ENCODE measurements around the gene SSTR4. TPM values are rescaled to one million over a fixed set of nuclear protein-coding genes. Genes with fewer than 3 reads are reported as not detected.
A peak's percentile ranks its signal among the peaks of the same experiment; 100 is the strongest.
"Not testable (repeated sequence)": the region's sequence is repeated elsewhere in the genome, so short reads cannot be mapped to it uniquely, and the experiment has no call there.

Gene SSTR4
- total RNA-seq, 1 donor from 2014 or later = not detected

- ATAC-seq = peak; percentile 74
- intact Hi-C loops (cut with micrococcal nuclease) = no loop called here
- DNase-seq = no peak
Observed at GRCh38 chr20:23013429-23013828, 21.7 kb upstream of the SSTR4 start.

DNA sequence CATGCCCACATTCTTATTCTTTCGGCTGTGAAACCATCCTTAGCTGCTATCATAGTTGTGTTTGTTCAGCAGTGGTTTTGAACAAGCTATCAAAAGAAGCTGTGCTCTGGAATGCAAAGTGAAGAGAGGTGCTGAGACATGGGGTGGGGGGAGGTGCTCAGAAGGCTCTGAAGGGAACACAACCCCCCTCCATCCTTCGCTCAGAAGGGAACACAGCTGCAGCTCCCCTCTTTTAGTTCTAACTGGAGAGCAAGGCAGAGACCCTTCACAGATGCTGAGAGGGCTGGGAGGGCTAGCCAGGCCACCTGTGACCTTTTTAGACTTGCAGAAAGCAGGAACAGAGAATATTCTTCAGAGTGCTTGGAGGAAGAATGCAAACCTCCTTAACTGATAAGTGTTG is 17.6 kb upstream of the SSTR4 start:
- ATAC-seq = no peak
- intact Hi-C loops (cut with micrococcal nuclease) = no loop called here
- no peak for DNase-seq

DNA sequence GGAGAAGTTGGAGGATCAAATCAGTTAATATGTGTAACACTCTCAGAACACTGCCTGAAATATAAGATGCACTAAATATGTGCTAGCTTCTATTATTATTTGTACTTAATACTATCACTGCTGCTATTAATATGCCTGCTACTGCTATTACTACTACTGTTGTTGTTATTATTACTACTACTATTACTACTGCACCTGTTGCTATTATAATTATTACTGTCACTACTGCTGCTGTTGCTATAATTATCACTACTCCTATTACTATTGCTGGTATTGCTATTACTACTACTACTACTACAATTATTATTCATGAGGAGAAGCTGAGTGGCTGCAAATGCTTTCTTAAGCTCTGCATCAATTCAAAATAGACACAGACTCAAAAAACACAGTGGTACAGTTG is 16.7 kb upstream of the SSTR4 start:
- ATAC-seq (no peak), DNase-seq (no peak)
- intact Hi-C loops (cut with micrococcal nuclease) = no loop called here

DNA sequence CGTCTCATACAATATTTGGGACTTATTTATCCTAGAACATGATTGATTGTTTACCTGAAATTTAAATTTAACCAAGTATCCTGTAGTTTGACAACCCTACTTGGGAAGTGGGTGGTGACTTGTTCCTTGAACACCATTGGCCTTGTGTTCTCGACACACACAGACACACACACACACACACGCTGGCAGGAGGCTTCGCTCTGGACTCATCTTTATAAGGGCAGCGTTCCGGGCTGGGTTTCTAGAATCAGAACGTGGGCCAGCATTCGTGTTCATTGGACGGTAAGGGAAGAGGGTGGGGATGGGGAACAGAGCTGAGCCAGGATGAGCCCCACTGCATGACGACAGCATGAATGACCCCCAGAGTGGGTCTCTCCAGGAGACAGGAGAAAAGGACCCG is 16.2 kb upstream of the SSTR4 start:
- intact Hi-C loops (cut with micrococcal nuclease) = no loop called here
- ATAC-seq = no peak
- no peak for DNase-seq

- intact Hi-C loops (cut with micrococcal nuclease) = no loop called here
- ATAC-seq = no peak
- DNase-seq = no peak
Observed at GRCh38 chr20:23019403-23019802, 15.7 kb upstream of the SSTR4 start.

GRCh38 chr20:23020230-23021018 is 14.7 kb upstream of the SSTR4 start:
- intact Hi-C loops (cut with micrococcal nuclease) = no loop called here
- no peak for DNase-seq
- no peak for ATAC-seq

DNA sequence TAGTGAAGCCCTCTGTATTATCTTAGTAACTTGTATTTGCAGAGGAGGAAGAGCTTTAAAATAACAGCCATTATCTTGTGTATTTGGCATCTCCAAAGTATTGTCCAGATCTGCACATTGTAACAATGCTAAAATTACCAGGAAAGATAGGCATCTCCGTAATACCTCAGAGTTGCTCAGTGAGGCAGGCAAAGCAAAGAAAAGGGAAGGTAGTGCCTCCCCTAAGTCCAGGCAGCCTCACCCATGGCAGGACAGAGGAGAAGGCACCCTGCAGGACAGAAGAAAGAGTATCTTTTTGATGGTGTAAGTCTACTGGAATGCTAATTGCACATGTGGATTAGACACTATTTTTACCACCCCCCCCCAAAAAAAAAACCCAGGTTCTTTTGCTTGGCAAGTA is 13.6 kb upstream of the SSTR4 start:
- intact Hi-C loops (cut with micrococcal nuclease) = no loop called here

DNA sequence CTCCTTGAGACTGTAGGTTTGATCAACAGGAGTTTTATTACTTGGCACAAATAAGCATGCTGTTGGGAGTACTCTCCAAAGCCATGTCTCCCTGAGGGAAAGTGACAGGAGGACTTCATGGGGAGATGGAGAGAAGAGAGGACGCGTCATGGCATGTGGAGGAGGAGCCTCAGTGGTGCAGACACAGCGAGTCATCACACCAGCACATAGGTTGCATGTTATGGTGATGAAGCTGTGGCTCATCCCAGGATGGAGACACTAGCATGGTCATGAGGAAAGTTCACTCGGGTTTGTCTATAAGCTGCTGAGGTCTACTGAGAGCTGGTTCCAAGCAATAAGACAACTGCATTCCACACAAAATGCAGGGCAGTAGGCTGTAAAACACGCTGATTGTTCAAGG is 13.2 kb upstream of the SSTR4 start:
- DNase-seq (no peak), ATAC-seq (no peak)
- intact Hi-C loops (cut with micrococcal nuclease) = no loop called here

More for the DNA sequence above, 13.6 kb upstream of the SSTR4 start:
- no peak for ATAC-seq
- DNase-seq = no peak

GRCh38 chr20:23022849-23023248 is 12.3 kb upstream of the SSTR4 start:
- DNase-seq = no peak
- ATAC-seq = peak; percentile 26
- intact Hi-C loops (cut with micrococcal nuclease) = no loop called here

DNA sequence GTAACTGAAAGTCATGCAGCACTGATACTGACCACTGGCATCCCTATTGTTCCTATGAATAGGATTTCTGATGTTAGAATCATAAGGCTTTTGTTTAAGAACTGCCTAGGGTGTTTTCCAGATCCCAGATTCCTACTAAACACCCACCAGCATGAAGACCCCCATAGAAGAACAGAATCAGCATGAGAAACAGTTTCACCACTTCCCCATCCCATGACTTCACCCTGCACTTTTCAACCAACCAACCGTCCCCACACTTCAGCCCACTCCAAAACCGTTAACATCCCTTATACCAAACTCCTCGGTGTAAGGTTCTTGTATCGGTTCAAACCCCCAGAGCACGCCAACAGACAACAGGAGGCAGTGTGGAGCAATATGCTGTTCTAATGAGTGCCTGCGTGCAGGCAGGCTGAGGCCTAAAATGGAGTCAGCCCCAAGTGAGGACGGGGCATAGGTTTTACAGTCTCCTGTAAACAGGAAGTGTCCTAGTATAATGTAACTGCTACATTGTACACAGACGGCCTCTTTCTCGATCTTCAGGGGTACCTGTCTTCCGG is 11.4 kb upstream of the SSTR4 start:
- DNase-seq = no peak
- intact Hi-C loops (cut with micrococcal nuclease) = no loop called here
- ATAC-seq = peak; percentile 43

DNA sequence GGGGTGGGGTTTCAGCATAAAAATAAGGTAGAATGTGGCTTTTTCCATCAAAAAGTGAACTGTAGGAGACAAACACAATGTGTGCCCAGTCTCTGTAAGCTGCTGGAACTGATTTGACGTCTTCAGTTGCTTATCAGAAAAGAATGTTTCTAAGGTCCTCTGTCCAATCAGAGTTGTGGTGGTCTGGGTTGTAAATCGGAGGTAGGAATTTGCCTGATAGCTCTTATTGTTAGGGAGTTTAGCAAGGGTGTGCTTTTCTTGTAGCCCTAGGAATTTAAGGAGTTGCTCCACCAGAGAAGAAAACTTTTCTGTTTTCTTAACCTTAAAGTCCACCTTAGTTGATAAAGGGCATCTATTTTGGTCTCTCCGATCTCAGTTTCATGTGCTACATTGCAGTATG is 10.4 kb upstream of the SSTR4 start:
- no peak for DNase-seq
- no peak for ATAC-seq
- intact Hi-C loops (cut with micrococcal nuclease) = no loop called here

GRCh38 chr20:23025503-23025902 is 9.6 kb upstream of the SSTR4 start:
- intact Hi-C loops (cut with micrococcal nuclease); ATAC-seq; DNase-seq: not testable (repeated sequence)

DNA sequence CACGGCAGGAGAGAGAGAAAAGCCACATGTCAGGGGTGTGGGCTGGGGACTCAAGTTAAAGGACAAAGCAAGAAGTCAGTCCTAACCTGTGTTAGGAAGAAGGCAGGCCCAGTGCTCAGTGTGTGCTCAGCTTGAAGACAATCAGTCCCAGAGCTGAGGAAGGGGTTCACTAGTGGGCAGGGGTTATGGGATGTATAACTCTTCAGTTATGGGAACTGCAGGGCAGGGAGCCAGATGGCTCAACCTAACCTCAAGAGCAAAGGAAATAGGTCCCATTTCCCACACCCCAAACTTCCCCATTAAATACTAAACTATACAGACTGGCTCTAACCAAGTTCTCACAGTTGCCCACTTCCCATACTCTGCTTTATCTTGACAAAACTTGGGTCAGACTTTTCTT is 7.4 kb upstream of the SSTR4 start:
- peak; percentile 12 for ATAC-seq
- intact Hi-C loops (cut with micrococcal nuclease) = no loop called here
- DNase-seq = no peak

- no peak for ATAC-seq
- intact Hi-C loops (cut with micrococcal nuclease) = no loop called here
Observed at GRCh38 chr20:23028392-23028791, 6.7 kb upstream of the SSTR4 start.

DNA sequence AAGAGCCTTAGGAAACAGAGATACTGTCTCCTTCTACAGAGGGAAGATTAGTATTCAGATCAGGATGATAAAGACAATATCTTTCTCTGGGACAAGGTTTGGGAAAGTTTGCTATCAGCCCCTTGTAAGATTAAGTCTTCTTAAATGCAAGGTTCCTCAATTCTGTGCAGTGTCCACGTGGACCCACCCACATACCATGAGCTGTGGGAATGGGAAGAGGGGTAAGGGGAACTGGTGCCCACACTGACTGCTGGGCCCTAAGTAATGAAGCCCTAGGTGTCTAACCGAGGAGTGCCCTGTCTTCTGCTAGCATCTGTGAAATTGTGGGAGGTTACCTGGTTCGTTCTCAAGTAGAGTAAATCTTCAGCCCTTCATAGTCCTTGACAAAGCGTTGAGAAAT is 5.8 kb upstream of the SSTR4 start:
- ATAC-seq = no peak
- no peak for DNase-seq
- intact Hi-C loops (cut with micrococcal nuclease) = no loop called here

More at GRCh38 chr20:23028392-23028791, 6.7 kb upstream of the SSTR4 start:
- DNase-seq = no peak

DNA sequence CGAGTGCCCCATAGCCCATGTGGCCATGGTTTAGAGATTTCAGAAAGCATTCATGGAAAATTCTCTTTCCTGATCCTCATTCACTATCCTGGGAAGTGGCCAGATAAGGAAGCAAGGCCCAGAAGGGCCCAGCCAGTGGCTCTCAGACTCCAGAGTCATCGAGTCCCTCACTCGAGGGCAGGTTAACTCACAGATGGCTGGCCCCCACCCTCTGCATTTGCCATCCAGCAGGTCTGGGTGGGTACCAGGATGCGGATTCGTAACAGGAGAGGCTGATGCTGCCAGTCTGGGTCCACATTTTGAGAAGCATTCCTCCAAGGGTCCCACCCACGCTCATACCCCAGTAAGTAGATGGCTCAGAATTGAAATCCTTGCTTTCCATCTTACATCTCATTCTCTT is 3.8 kb upstream of the SSTR4 start:
- DNase-seq = no peak
- ATAC-seq = no peak
- intact Hi-C loops (cut with micrococcal nuclease) = no loop called here

GRCh38 chr20:23032056-23032749 is 2.9 kb upstream of the SSTR4 start:
- intact Hi-C loops (cut with micrococcal nuclease) = no loop called here
- no peak for DNase-seq
- peak; percentile 93 for ATAC-seq

DNA sequence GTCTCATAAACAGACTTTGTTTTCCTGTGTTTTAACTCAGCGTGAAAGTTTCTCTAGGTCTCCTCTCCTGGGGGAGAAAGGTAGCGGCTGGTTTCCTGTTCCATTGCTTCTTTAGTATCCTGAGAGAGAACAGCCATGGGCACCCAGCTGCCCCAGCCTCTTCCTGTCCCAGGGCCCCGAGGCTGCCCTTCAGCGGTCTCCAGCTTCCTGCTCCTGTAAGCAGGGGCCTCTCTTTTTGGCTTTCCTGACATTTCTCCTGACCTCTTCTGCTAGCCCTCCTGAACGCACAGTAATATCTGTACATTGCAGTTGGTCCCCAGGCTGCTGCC is 2.4 kb upstream of the SSTR4 start:
- ATAC-seq (no peak), DNase-seq (no peak)
- intact Hi-C loops (cut with micrococcal nuclease) = no loop called here

- ATAC-seq (no peak), DNase-seq (no peak)
- intact Hi-C loops (cut with micrococcal nuclease) = no loop called here
Observed at GRCh38 chr20:23033918-23034317, 1.2 kb upstream of the SSTR4 start.

GRCh38 chr20:23035731-23036130 is 619 bp downstream of the SSTR4 start:
- DNase-seq (no peak), ATAC-seq (no peak)
- intact Hi-C loops (cut with micrococcal nuclease) = no loop called here

DNA sequence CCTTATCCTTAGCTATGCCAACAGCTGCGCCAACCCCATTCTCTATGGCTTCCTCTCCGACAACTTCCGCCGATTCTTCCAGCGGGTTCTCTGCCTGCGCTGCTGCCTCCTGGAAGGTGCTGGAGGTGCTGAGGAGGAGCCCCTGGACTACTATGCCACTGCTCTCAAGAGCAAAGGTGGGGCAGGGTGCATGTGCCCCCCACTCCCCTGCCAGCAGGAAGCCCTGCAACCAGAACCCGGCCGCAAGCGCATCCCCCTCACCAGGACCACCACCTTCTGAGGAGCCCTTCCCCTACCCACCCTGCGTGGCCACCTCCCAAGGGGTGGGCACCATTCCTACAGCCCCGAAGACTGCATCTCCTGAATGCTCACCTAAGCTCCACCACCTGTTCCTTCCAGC is 1.3 kb downstream of the SSTR4 start:
- intact Hi-C loops (cut with micrococcal nuclease) = no loop called here
- ATAC-seq (no peak), DNase-seq (no peak)
